GM13977 (cell line): Measurements from ENCODE around the gene AGAP1.

Experiments used
- DNase-seq: peaks from one replicate; pipeline ENCODE4 v3.0.0; 2012; ENCODE audit warnings: low spot score
- in situ Hi-C: fragments of 300-500 bp; cut with MboI; formaldehyde crosslinking; loops from one replicate; pipeline ENCODE4 v1.12.0; 2022; ENCODE audit warnings: low sequenced_read_pairs, low pct_unique_long_range_greater_than_20kb, mixed read lengths, inconsistent platforms; ENCODE audit not compliant: unreplicated experiment
- TF ChIP-seq, protein P1 (sequence below): IDR thresholded peaks from 2 replicates; pipeline ENCODE4 v1.5.1; 2012; ENCODE audit warnings: mild to moderate bottlenecking, control low read depth; ENCODE audit not compliant: insufficient read depth; ENCODE audit errors: extremely low read depth, missing control alignments

The AGAP1 gene

DNA sequence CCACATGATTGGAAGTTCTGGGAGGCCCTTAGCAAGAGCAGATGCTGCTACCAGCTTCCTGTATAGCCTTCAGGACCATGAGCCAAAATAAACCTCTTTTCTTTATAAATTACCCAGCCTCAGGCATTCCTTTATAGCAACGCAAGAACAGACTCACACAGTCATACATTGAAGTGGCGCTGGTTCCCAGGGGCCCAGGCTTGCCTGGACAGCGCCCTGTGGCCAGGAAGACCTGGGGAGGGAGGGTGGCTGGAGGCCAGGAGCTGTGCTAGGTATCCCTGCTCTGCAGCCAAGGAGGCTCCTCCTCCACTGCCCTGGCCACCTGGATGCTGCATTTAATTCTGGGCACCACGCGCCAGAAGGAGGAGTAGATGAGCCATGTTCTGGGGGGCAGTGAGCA is 98.1 kb downstream of the AGAP1 start:
- TF ChIP-seq, protein P1, sequence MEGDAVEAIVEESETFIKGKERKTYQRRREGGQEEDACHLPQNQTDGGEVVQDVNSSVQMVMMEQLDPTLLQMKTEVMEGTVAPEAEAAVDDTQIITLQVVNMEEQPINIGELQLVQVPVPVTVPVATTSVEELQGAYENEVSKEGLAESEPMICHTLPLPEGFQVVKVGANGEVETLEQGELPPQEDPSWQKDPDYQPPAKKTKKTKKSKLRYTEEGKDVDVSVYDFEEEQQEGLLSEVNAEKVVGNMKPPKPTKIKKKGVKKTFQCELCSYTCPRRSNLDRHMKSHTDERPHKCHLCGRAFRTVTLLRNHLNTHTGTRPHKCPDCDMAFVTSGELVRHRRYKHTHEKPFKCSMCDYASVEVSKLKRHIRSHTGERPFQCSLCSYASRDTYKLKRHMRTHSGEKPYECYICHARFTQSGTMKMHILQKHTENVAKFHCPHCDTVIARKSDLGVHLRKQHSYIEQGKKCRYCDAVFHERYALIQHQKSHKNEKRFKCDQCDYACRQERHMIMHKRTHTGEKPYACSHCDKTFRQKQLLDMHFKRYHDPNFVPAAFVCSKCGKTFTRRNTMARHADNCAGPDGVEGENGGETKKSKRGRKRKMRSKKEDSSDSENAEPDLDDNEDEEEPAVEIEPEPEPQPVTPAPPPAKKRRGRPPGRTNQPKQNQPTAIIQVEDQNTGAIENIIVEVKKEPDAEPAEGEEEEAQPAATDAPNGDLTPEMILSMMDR: no peak
- in situ Hi-C loops: loop anchor here (25.0 kb wide), 1 partner anchor 455 kb away; no protein-coding TSS in a partner anchor
- no peak for DNase-seq

DNA sequence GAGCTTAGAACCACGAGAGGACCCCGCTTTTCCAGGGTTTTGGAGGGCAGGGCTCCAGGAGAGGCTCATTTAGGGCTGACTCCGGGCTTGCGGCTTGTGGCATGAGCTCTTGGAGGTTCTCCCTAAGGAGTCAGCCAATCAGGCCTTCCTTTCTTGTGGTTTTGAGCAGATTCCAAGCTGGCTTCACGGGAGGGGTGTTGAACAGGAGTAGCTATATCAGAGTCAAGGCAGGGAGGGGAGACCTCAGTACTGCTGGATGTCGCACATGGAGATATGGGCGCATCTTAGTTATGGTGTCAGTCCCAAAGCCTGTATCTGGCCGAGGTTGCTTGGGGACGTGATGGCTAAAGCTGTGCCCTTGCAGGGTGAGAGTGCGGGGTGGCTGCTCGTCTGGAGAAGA is 98.6 kb downstream of the AGAP1 start:
- TF ChIP-seq, protein P1: no peak
- DNase-seq: no peak
- in situ Hi-C loops: loop anchor here (25.0 kb wide), 1 partner anchor 455 kb away; no protein-coding TSS in a partner anchor

DNA sequence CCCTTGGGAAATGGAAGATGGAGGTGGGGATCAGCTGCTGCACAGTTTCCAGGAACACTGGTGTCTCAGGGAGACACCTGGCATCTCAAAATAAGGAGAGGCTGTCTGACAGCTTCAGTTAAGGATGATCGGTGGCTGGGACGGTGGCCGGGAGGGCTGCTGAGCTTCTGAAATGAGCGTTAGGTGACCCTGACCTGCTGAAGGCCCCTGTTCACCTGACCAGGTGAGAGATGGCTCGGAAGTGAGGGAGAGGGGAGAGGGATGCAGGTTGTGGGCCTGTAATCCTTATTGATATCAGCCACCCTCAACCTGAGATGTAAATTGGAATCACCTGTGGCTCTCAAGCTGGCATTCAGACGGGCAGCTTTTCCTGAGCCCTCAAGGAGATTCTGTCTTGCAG is 99.0 kb downstream of the AGAP1 start:
- no peak for DNase-seq
- in situ Hi-C loops: loop anchor here (25.0 kb wide), 1 partner anchor 456 kb away; no protein-coding TSS in a partner anchor
- TF ChIP-seq, protein P1: no peak

DNA sequence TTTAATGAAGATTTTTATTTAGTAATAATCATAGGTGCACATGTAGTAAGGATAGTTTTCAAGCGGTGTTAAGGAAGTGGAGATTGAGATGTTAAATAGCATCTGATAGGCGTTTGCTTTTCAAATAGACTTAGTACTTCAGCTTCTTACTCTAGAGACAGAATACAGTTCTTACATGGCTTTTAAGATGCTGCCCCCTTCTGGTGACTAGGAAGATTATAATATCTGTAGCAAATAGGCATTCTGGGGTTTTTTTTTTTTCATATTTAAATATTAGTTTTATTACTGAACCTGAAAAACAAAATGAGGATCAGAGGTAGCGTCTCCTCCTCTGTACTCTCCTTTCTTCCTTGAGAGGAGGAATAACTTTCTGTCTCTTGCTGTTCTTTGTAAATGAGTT is 100.2 kb downstream of the AGAP1 start:
- DNase-seq: peak; percentile 59
- in situ Hi-C loops: loop anchor here (25.0 kb wide), 1 partner anchor 457 kb away; no protein-coding TSS in a partner anchor
- TF ChIP-seq, protein P1: peak; percentile 49

DNA sequence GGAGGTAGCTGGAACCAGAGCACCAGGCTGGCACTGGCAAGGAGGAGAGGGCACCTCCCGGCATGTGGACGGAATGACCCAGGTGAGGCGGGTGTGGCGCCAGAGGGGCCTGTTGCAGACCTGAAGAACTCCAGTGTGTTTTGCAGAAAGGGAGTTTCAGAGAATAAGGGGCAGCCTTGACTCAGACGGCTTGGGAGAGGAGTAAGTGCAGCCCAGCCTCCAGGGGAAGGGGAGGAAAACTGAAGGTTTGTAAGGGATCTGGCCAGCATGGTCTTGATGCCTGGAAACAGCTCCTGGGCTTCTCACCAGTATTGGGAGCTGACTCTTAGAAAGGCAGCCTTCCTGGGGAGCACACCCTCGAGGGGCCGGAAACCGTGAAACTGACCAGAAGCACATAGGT is 101.1 kb downstream of the AGAP1 start:
- DNase-seq: no peak
- in situ Hi-C loops: loop anchor here (25.0 kb wide), 1 partner anchor 458 kb away; no protein-coding TSS in a partner anchor
- TF ChIP-seq, protein P1: no peak

DNA sequence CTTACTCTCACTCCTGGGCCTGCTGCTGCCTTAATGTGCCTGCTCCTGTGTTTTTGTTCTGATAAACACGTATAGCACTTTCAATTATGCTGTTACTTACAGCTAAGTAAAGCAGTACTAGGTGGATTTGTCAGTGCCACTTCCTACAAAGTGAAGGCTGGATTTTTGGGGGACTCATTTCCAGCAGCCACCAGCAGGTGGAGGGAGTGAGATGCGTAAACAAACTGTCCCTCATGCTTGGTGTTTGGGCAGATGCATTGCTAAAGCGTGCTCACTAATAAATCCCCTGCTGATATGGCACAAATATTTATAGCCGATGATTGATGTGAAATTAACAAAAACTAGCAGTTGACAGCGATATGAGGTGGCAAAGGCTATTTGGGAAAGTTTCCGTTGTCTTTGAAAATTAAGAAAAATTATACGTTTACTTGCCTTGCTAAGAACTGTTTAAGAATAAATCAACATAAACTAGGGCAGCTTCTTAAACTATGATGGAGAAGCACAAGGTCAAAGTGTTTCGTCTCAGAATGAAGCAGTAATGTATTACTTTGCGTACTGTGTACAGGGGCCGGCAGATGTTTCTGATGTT is 101.7 kb downstream of the AGAP1 start:
- peak; percentile 66 for DNase-seq
- TF ChIP-seq, protein P1: peak; percentile 69
- in situ Hi-C loops: loop anchor here (25.0 kb wide), 1 partner anchor 458 kb away; no protein-coding TSS in a partner anchor
